NOMO-1 treated with dmso at 0.1 percent for 144 hours (cell line): Measurements from ENCODE around the gene NEBL.

Experiments used
- DNase-seq: peaks from one replicate; lab custom pipeline; 2025; ENCODE audit not compliant: unreplicated experiment; lab: John Stamatoyannopoulos, UW

NEBL gene

GRCh38 chr10:20908391-20908790 lies 11.3 kb upstream of the NEBL start:
- no peak for DNase-seq

DNA sequence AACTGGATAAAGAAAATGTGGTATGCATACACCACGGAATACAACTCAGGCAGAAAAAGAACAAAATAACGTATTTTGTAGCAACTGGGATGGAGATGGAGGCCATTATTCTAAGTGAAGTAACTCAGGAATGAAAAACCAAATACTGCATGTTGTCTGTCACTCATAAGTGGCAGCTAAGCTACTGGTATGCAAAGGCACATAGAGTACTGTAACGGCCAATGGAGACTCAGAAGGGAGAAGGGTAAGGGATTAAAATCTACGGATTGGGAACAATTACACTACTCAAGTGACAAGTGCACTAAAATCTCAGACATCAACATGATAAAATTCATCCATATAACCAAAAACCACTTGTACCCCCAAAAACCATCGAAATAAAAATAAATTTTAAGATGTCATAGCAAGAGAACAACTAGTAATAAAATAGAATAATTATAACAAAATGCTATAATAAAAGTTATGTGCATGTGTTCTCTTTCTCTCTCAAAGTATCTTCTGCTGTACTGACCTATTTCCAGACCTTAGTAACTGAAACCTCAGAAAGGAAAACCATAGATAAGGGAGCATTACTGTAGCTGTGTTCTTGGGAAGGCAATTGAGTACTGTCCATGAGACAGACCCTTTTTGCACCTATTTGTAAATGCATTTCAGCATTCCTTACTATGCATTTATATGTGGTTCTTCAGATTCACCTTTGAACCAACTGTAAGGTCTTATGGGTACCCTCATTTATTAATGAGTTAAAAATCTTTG lies 6.7 kb upstream of the NEBL start:
- no peak for DNase-seq

DNA sequence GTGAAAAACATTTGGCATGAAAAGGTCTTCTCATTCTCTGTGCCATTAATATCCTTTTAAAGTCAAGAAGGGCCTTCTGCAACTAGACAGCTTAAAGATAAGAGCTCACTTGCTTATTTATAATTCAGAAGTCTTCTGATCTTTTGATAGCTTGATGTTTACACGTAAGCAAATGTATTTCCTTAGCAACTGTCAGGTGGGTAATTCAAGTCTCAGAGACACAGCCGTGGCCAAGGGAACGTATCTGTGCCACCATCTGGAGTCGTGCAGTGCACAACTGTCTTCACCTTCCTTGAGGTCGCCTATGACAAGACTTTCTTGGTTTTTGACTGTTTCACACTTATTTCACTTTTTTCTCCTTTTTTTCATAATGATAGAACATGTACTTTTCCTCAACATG lies 4.0 kb upstream of the NEBL start:
- DNase-seq: no peak

DNA sequence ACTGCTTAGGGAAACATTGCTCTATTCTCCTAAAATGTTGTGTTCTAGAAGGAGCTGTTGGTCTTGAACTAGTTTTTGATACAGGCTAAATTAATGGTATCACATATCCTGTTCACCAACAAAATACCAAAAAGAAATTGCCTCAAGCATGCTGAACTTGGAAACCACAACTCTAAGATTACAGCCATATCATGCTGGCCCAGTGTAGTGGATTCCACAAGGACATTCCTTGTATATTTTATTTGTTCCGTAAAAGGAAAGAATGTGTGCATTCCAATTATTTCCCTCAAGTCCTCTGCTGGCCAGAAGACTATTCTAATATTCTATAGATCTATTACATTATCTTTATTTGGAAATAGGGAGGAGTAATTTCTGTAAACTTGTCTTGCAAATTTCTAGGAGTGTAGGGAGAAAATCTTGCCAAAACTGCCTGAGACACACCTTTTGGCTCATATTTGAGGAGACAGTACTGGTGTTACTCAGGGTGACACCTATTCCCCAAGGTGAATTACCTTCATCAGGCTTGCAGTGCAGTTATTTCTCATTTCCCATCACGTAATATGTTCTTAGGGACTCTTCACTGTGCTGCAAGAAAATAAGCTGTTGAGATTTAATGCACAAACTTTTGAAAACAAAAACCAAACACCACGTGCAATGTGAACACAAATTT lies 1.9 kb upstream of the NEBL start:
- DNase-seq: no peak

DNA sequence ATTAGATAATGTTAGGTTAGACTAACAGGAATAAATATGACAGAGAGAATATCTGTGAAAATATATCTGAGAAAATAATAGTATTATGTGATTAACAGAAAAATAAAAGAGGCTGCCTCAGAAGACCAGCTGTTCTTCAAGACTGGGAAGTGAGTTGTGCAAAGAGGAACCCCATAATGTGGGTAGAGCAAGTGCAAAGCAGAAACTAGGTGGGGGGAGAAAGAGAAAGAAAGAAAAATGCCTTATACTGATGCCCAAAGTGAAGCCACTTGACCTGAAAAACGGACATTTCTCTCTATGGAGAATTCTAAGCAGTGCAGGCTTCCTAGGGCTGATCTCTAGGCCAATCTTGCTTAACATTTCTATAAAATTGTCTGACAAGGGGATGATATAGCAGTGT lies 3.8 kb downstream of the NEBL start:
- peak; percentile 5 for DNase-seq

DNA sequence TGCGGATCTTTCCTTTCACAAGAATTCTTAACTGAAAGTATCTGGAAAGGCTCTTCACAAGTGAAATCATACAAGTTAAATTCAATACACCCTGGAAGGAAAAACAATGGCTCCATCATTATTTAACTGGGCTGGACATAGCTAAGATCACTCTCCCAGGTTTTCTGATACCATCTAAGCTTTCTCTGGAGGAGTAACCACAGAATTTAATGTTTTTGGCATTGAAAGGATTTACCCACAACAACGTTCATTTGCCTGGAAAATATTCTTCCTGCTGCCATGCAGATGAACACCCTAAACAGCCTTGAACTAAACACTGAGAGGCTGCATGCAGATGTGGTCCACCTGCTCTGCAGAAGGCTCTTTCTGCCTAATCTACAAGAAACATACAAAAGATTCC lies 4.3 kb downstream of the NEBL start:
- no peak for DNase-seq

DNA sequence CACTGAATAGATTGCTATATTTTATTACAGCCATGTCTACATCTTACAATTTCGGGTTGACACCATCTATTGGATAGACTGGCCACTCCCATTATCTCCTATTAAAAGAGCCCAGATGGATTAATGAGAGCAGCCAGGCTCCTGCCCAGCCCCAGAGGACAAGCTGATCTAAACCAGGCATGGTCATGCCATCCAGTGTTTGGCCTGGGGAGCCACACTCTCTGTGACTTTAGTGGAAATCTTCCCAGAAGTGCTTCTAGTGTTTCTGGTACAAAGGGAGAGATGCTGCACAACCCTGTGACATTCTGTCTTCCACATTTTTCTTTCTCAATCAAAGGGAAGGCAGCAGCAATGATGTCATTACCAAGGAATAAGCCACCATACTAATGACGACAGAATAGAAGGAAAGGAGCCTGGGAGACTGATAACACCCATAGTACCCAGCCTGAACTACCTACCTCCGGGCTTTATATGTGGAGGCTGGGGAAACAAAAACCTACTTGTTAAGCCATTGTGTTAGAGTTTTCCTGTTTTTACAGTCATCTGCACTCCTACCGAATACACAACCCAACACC lies 5.0 kb downstream of the NEBL start:
- no peak for DNase-seq

DNA sequence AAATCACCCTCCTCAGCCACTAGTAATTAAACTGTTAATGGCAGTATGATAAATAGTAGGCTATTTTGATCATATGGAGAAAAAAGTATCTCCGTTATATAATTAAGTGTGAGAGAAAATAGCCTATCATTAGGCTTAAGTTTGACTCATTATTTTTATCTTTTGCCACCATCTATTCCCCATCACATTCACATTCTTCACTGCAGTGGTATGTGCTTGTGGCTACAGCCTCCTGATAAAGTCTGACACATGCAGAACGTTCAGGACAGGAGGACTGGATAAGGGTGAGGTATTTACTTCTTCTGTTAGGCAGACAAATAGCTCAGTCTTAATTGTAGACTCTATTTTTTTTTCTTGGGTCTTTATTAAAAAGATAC lies 5.8 kb downstream of the NEBL start:
- no peak for DNase-seq

DNA sequence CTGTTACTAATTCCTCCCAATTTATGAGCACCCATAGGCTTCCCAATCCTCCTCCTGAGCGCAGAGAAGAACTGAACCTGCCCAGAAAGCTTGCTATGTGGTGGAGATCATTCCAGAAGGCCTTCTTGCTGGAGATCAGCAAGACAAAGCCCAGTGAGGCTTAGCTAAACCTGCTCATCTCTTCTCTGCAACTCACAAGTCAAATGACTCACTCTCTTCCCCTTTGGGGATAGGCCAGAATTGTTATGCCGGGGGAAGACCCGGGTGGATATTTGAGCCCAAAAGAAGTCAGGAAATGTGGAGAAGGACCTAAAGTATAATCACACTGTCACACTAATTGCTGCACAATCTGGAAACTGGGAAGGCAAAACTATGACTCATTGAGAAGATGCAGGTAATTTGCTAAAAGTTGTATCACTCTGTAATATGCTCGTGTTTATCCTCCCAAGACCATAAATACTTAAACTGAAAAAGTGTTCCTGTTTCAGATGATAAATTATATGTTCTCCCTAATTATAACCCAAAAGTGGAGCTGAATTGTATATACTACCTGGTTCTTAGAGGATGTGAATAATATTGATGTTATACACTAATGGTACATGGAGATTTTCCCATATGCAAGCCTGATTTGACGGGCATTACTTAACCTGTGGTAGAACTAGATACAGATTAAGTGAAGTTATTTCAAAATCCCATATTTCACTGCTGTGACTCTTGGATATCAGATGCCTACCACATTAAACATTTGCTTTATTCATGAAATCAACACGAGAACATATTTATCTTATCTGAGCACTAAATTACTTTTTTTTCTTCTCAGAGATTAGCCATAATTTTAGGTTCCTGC lies 6.4 kb downstream of the NEBL start:
- DNase-seq: no peak

- no peak for DNase-seq
Observed at GRCh38 chr10:20890009-20890408, 7.1 kb downstream of the NEBL start.

DNA sequence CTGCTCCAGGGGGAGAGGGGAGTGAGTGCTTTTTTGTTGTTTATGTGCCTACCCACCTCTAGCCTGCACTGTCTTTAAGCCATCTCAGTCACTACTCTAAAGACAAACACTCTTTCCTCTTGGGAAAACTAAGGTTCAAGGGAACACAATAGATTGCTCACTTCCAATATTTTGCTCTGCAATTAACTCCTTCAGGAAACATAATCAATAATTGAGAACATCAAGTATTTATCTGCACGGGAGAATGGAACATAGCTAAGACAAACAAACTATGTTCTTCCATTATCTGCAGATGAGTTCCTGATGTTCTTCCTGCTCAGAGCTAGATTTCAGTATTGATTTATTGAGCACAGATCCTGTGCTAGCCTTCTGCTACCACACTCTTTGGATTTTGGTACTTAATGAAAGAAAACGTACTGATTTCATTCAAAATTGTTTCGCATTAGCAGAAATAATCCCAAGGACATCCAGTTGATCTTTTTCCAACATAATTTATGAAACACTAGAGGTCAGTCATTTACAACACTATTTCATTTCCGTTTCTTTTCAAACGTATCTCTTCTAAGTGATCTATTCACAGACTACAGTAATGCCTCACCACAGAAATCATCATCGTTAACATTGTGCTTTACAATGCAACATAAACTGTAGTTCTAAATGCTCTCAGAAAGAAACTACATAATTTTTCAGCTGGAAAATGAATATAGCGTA lies 8.3 kb downstream of the NEBL start:
- DNase-seq: no peak

- no peak for DNase-seq
Observed at GRCh38 chr10:20887706-20888555, 9.2 kb downstream of the NEBL start.

- no peak for DNase-seq
Observed at GRCh38 chr10:20885678-20886077, 11.4 kb downstream of the NEBL start.

GRCh38 chr10:20883552-20883951 lies 13.6 kb downstream of the NEBL start:
- no peak for DNase-seq

- DNase-seq: no peak
Observed at GRCh38 chr10:20882091-20882490, 15.0 kb downstream of the NEBL start.

DNA sequence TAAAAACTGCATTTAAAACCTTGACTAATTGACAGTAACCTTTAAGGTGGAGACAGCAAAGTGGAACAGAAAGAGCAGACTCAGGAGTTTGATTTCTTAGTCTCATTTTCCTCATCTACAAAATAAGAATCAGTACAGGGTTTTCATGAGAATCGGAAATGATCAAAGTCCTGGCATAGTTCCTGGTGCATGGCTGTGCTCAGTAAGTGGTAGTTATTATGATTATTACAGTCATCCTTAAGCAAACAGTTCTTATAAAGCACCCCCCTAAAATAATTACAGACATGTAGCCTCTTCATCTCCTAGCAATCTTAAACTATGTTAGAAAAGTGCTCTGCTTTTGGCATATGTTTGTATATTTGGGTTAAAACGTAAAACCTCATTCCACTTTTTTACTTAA lies 18.0 kb downstream of the NEBL start:
- no peak for DNase-seq

GRCh38 chr10:20877986-20878983 lies 18.8 kb downstream of the NEBL start:
- DNase-seq: no peak

DNA sequence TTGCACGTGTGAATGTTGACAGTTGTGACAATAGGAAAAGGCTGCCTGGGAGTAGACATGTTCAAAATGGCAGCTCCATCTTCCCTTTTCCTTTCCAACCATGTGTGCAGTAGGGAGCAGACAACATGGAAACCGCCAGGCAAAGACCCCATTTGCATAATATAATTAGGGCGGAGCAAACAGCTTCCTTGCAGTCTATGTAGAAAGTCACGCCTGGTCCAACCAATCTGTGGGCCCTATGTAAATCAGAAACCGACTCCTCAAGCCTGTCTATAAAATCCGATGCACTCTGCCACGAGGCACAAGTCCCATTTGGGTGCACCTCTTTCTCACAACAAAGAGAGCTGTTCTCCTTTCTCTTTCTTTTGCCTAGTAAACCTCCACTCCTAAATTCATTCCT lies 19.6 kb downstream of the NEBL start:
- DNase-seq: no peak

GRCh38 chr10:20874261-20874660 lies 22.9 kb downstream of the NEBL start:
- no peak for DNase-seq
